NK-92 (cell line): ENCODE results near the gene CLDN7.
"Not testable (repeated sequence)": the region's sequence is repeated elsewhere in the genome, so short reads cannot be mapped to it uniquely, and the experiment has no call there.

Experiments
- DNase-seq: peaks from one replicate; lab custom pipeline; 2025; ENCODE audit not compliant: unreplicated experiment; lab: John Stamatoyannopoulos, UW

CLDN7 gene

GRCh38 chr17:7256766-7257456, 5.4 kb downstream of the CLDN7 start:
- DNase-seq, result no peak

GRCh38 chr17:7254511-7254910, 7.8 kb downstream of the CLDN7 start:
- DNase-seq, result no peak

- no peak for DNase-seq
Measured at GRCh38 chr17:7253082-7253481, 9.2 kb downstream of the CLDN7 start.

- DNase-seq, result peak; percentile 7
Measured at GRCh38 chr17:7252176-7253043, 9.9 kb downstream of the CLDN7 start, which contains the start of gene ELP5. Gene ELP5 (plus strand): TSS chr17:7252215. CDS start chr17:7252551, 336 bp downstream.

DNA sequence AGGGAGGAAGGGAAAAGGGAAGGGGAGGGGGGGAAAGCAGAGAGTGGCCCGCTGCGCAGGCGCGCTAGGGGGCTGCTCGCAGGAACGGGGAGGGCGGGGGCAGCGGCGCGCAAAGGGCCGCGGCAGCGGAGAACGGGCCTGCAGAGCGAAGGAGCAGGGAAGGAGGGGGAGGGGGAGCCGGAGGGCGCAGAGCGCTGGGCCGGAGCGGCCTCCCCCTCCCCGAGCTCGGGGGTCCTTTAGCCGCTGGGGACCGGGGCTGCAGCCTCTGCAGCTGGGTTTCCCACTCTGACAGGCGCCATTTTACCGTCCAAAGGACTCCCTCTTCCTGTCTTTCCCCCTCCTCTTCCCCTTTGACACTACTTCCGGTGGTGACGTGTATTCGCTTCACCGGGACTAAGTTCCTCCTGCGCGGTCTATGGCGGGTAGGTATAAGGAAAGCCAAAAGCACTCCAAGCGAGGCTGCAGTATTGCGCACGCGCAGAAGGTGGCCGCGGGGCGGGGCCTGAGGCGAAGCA, 10.6 kb downstream of the CLDN7 start, which contains the start of gene CTDNEP1:
Gene CTDNEP1 (minus strand): TSS at position 74 of the 515 bp plus-strand sequence. CDS start 438 bp downstream, outside the sequence.
- DNase-seq, result peak; percentile 84

DNA sequence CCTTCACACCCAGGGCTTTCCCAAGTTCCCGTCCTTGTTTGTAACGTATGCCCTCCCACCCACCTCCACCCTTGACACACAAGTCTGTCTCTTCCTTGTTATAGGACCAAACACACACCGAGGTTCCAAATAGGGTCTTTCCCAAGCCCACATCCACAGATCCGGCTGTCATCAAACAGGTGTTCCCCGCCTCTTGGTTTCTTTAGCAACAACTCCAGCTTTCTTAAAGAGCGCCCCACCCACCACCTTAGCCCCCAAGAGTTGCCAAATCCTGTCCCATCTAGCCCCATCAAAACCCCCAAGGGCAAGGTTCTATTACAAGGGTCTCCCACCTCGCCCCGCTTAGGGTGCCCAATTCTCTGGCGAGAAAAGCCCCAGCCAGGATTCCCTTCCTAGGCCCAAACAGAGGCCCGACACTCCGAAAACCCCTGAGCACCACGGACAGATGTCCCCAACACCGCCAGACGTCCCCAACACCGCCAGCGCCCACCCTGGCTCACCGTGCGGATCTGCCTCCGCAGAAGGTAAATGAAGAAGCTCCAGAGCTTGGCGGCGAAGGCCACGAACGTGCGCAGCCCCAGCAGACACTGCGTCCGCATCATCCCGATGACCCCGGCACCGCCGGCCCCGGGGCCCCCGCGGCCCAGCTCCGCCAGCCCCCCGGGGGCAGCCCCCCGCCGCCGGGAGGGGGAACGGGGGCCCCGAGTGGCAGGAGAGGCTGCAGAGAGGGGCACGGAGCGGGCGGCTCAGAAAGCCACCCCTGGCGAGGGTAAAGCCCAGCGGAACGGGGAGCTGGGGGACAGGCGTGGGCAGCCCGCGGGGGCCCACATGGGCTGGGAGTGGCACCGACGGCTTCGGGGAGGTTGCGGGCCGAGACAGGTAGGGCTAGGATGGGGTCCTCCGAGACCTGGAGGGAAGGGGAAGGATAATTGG, 11.3 kb downstream of the CLDN7 start:
- no peak for DNase-seq

GRCh38 chr17:7249830-7250229, 12.4 kb downstream of the CLDN7 start:
- no peak for DNase-seq

- DNase-seq, result no peak
Measured at GRCh38 chr17:7249214-7249613, 13.1 kb downstream of the CLDN7 start.

DNA sequence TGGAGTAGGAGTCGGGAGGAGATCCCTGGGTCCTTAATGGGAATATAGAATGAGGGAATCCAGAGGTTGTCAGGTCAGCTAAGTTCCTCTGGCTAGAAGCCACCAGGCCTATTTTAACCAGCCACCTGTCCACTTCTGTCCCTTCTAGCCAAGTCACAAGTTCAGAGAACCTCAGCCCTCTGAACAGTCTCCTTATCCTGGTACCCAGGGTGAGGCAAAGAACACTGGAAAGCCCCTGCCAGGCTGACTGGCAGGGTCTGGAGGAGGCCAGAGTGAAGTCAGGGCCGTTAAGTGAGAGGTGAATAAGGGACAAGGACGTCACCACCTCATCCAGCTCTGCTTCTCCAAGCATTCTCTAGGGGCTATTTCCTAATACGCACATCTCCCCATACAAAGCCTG, 13.5 kb downstream of the CLDN7 start:
- no peak for DNase-seq

- no peak for DNase-seq
Measured at GRCh38 chr17:7246779-7247178, 15.5 kb downstream of the CLDN7 start.

DNA sequence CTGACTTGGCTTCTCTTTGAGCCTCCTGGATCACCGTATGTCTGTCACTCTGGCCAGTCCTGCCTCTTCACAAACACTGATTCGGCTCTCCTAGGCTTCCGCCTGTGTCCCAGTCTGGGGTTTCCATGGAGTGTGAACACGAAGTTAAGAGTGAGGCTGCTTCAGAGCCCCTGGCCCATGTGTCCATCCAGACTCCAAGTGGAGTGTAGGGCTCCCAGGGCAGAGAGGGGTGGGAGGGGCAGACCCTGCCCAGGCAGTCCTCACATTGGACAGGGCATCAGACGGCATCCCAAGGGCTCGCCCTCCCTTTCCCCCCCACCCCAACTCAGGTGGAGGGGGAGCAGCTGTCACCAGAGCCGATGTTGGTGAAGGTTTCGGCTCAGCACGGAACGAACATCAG, 18.4 kb downstream of the CLDN7 start:
- DNase-seq, result not testable (repeated sequence)

- no peak for DNase-seq
Measured at GRCh38 chr17:7243453-7243729, 18.9 kb downstream of the CLDN7 start.

DNA sequence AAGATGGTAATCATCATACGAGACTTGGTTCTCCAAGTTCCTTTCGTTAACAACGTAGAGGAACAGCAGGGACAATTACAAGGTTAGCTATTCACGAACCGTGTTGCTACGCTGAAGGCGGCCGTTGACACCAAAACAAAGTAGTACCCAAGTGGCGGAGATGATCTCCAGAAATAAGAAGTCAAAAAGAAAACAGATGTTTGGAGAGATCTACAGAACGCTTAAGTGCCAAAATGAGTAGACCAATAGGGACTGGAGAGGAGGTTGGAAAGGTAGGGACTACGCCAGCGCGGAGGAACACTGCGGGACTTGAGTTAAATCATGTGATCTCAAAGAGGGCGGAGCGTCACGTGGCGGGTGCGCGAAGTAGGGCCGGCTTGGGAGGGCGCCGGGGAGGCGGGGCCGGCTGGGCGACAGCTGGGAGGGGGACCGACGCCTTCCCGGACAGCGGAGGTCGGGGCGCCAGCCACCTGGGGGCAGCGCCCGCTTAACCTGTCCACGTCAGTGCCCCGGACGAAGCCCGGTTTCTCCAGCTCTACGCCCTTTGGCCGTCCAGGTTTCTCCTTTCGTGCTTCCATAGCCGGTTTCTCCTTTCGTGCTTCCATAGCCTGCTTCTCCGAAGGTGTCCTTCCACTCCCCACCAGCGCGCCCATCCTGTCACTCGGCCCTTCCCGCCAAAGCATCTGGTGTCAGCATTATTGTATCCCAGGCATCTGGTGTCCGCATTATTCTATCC, 19.4 kb downstream of the CLDN7 start:
- DNase-seq, result peak; percentile 33

DNA sequence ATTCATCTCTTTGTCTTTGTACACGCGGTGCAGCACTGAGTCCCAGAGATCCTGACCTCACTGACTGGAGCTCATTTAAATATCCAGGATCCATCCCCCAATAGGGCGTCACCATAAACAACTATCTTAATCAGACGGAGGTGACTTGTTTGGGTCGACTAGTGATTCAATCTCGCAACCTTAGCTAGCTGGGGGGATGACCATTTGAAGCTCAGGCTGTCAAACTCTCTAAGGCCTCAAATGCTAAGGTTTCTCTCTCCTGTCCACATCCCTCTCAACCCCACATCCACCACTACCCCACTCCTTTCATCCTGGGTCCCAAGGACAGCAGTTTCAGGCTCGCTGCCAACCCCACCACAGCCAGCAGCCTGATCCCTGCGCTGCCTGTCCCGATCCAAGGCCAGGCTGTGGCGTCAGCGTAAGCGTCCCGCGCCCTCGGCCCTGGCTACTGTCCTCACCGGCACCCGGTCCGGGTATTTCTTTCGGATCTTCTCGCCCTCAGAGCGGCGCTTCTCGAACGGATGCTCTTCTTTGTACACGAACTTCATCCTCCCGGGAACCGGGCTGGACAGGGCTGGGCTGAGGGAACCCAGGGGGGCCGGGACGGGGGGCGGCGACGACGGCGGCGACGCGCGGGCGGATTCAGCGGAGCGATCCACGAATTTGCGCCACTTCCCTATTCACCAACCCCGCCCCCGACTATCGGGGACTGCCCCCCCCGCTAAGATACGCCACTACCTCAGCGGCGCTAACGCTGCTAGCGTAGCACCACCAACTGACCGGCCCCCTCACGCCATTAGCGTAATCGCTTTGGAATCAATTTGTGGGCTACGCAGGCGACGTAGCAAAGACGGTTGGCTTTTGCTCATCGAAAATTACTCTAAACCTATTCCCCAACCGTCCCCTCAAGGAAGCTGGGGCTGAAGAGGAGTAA, 20.2 kb downstream of the CLDN7 start, which contains the start of gene GABARAP:
Gene GABARAP (minus strand): TSS at position 667 of the 934 bp plus-strand sequence. CDS start 119 bp downstream, at position 548.
- peak; percentile 16 for DNase-seq

DNA sequence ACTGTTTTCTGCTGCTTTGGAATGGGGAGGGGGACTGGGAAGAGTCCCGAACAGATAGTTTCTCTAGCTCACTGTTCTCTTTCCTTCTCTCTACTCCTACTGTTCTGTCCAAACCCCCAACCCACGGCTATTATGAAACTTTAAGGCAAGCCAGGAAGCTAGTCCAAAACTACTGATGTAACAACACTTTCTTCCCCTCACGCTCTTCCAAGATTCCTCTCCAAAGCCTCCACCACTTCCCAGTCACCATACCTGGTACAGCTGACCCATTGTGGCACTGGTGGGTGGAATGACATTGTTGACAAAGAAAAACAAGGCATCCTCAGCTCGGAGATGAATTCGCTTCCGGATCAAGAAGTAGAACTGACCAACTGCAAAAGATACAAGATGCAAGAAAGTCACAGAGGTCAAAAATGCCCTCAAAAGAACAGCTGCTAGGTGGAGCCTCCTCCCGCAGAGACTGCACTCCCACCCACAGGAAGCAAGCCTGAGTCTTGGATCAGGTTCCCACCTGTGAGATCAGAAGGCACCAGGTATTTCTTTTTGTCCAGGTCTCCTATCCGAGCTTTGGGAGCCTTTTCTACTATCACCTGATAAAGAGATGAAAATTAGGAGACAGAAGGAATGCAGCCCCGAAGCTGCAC, 21.1 kb downstream of the CLDN7 start:
- DNase-seq, result no peak

GRCh38 chr17:7240375-7240774, 21.9 kb downstream of the CLDN7 start:
- DNase-seq, result no peak

DNA sequence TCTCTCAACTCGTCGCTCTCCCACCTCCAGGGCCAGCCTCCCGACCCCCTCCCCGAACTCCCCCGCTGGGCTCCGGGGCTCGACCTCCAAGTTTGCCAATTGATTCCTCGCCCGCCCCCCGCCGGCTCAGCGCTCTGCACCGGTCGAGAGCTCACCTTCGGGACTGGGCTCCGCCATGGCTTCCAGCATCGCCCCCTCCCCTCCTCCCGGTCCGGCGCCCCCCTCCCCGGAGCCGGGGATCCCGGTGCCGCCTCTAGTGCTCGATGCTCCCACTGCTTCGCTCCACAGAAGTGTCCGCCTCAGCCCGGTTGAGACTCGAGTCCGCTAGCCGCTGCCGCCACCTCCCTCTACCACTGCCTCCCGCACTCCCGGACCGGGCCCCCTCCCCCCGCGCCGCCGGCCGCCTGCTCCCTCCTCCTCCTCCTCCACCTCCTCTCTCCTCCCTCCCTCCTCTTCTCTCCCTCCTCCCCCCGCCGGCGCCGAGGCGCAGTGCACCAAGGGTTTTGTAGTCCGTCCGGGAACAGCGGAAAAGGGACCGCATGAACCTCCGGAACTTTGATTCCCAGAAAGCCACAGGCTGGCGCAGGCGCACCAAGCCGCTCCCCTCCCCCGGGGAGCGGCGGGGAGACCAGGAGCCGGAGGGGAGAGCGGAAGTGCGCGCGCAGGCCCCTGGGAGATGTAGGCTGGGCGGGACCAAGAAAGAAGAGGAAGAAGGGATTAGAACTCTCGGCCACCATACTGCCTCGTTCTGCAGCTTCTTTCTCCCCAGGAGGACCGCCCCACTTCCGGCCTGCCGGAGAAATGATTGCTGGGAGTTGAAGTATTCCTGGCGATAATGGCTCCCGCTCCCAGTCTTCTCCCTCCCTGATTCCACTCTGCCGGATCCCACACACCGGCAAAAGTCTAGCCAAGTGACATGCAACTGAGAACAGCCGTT, 22.9 kb downstream of the CLDN7 start, which contains the start of gene PHF23:
Gene PHF23 (minus strand): TSS at position 367 of the 937 bp plus-strand sequence. CDS start 178 bp downstream, at position 189.
- DNase-seq, result peak; percentile 68
